Activated naive CD4-positive, alpha-beta T cell (primary cell): ENCODE data around the gene VWCE.

ENCODE experiments used
- DNase-seq, 4 experiments: peaks; one replicate each; lab custom pipeline; 2025; lab: John Stamatoyannopoulos, UW

The VWCE gene, protein sequence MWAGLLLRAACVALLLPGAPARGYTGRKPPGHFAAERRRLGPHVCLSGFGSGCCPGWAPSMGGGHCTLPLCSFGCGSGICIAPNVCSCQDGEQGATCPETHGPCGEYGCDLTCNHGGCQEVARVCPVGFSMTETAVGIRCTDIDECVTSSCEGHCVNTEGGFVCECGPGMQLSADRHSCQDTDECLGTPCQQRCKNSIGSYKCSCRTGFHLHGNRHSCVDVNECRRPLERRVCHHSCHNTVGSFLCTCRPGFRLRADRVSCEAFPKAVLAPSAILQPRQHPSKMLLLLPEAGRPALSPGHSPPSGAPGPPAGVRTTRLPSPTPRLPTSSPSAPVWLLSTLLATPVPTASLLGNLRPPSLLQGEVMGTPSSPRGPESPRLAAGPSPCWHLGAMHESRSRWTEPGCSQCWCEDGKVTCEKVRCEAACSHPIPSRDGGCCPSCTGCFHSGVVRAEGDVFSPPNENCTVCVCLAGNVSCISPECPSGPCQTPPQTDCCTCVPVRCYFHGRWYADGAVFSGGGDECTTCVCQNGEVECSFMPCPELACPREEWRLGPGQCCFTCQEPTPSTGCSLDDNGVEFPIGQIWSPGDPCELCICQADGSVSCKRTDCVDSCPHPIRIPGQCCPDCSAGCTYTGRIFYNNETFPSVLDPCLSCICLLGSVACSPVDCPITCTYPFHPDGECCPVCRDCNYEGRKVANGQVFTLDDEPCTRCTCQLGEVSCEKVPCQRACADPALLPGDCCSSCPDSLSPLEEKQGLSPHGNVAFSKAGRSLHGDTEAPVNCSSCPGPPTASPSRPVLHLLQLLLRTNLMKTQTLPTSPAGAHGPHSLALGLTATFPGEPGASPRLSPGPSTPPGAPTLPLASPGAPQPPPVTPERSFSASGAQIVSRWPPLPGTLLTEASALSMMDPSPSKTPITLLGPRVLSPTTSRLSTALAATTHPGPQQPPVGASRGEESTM

DNA sequence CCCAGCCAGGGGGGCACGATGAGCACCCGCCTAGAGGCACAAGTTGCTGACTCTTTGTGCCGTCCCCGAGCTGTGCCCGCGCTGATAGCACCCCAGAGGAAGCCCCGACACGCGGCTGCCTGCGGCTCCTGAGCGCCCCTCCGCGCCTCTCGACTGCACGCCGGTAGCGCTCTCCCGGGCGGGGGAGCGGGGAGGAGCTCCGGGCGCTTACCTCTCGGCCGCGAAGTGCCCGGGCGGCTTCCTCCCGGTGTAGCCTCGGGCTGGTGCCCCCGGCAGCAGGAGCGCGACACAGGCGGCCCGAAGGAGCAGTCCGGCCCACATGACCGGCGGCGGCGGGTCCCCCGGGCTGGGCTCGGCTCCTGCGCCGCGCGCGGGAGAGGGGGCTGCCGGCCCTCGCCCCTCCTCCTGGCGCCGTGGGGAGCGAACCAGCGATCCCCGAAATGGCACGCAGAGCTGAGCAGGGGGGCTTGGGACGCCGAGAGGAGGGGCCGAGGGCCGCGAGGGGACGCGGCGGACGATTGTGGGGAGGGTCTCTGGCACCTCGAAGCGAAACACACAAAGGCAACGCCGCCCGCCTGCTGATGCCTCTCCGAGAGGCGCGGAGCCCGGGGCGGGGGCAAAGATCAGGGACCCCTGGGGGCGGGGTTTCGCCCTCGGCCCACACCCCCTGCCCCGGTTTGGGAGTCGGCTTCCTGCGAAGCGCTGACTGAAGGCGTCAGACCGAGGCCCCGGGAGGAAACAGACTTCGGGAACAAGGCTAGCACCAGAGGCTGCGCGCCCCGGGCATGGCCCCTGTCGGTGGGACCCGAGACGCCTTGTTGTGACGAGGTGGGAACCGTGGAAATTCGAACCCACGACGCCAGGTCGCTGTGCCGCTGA, at the start of gene VWCE:
TSS of gene VWCE (minus strand) at position 600 of the 879 bp plus-strand sequence. CDS start at position 321, 279 bp downstream.
- DNase-seq = peak; percentile 34 to 64 (median 40)

DNA sequence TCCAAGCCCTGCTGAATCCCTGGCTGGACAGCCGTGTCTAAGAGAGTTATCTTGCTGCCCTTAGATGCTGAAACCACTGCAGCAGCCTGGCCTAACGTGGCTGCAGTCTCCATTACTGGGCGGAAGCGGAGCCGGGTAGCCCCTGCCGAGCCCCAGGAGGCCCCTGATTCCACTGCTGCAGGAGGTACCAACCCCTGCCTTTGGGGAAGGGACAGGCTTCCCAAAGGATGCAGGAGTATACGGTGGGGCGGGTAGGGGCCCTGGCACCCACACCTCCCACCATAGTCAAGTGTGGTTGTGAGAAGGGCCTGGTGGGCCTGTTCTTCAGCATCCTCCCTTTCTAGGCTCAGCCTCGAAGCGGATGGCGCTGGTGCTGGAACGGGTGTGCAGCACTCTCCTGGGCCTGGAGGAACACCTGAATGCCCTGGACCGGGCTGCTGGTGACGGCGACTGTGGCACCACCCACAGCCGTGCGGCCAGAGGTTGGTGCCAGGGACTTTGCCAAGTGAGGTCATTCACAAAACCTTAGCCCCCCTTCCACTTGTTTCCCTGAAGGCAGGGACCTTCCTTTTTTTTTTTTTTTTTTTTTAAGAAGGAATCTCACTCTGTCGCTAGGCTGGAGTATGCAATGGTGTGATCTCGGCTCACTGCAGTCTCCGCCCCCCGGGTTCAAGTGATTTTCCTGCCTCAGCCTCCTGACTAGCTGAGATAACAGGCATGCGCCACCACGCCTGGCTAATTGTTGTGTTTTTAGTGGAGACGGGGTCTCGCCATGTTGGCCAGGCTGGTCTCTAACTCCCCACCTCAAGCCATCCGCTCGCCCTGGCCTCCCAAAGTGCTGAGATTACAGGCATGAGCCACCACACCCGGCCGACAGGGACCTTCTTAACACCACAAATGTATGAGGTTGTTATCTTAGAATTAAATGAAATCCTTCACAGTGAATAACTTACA, 49.0 kb upstream of the VWCE start:
- DNase-seq = no peak

DNA sequence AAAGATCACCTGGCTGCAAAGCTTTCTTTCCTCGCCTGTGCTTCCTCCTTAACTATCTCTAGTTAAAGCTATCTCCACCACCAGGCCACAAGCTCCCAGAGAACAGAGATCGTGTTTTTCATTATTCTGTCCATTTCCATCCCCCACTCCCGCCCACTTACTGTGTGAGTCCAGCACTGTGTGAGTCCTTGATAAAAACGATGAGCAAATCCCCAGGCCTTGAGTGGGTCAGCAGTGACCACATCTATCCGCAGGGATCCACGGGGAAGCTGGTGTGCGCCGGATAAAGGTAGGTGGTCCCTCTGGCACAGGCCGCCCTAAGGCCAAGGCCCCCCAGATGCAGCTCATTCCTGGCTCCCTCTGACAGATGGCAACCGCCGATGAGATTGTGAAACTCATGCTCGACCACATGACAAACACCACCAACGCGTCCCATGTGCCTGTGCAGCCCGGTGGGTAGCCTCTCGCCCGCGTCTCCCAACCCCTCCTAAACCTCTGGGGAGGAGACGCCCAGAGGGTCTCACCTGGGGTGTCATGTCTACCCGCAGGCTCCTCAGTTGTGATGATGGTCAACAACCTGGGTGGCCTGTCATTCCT, 47.2 kb upstream of the VWCE start:
- no peak for DNase-seq

DNA sequence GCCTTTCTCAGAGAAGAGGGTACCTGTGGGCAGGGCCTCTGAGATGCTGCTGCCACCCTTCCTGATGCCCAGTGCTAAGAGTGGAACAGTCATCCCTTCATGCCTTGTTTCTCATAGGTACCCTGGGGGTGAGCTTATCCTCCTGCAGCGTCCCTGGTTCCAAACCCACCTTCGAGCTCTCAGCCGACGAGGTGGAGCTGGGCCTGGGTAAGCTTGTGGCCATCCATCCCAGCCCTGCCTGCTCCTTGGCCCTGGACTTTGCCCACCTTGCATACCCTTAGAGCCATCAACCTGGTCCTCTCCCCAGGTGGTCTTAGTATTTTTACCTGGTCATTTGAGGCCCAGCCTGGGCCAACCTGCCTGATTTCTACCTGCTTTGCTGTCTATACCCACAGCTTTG, 46.6 kb upstream of the VWCE start:
- DNase-seq = no peak

DNA sequence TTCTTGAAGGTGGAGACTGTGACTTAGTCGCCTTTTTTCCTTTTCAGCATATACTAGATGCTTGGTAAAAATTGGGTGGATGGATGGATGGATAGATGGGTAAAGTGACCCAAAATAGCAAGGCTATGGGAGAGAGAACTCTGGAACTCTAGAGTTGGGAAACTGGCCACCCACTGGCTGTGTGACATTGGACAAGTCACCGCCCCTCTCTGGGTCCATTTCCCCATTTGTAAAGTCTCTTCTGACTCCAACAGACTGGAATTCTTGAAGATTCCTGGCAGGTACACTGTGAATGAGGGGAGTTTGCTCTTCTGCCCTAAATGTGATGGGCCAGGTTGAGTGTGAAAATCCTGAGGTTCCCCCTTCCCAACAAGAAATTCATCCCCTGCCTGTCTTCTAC, 45.9 kb upstream of the VWCE start:
- DNase-seq = no peak

DNA sequence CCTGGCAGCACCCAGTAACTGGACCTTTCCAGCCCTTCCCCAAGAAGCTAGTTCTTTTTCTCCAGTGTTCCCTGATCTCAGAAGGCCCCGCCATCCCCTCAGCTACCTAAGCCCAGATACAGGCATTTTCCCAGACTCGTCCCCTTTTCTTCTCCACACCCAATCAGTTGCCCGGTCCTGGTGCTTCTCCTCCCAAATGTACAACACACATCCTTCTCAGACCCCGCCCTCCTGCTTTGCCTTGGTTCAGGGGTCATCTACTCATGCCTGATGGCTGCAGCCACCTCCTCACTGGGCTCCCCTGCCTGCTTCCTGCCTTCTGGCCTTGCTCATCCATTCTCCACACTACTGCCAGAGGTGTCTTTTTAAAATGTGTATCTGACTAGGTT, 44.4 kb upstream of the VWCE start:
- DNase-seq = no peak

DNA sequence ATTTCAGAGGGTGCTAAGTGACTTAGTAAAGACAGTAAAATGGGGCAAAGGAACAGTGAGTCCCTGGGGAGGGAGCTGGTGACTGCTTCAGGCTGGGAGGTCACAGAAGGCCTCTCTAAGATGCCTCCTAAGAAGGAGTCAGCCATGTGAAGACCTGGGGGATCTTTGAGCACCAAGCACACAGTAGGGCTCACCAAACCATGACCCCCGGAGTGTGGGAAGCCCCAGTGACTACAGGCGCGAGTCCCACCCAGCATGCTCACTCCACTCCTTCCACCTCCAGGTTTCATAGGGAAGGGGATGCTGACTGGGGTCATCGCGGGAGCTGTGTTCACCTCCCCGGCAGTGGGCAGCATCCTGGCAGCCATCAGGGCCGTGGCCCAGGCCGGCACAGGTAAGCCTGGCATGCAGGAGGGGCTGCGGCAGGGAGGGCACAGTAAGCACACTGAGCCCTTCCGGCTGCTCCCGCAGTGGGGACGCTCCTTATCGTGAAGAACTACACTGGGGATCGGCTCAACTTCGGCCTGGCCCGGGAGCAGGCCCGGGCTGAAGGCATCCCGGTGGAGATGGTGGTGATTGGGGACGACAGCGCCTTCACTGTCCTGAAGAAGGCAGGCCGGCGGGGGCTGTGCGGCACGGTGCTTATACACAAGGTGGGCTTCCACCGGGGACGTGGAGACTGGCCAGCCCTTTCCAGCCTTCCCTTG, 43.8 kb upstream of the VWCE start:
- no peak for DNase-seq

DNA sequence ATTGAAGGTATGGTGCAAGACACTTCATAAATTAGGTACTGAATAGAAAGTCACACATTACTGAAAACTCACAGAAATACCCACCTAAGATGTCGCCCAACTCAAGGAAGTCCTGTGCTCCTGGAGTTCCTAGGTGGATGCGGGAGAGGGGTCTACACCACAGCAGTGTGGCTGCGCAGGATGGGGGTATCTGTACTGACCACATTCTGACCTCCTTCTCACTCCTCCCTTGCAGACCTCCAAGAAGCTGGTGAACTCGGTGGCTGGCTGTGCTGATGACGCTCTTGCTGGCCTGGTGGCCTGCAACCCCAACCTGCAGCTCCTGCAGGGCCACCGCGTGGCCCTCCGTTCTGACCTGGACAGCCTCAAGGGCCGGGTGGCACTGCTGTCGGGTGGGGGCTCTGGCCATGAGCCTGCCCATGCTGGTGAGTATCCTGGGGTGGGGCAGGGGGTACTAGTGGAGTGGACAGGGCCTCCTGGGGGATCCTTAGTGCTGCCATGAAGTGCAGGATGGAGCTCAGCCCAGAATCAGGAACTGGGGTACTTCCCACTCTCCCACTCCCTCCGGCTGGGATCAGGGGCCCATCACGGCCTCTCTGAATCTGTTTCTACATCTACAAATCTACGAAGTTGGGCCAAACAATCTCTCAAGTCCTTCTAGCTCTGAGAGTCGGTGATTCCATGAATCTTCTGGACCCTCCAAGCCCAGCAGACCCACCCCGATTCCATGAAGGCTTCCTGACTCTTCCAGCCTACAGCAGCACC, 42.8 kb upstream of the VWCE start:
- no peak for DNase-seq

DNA sequence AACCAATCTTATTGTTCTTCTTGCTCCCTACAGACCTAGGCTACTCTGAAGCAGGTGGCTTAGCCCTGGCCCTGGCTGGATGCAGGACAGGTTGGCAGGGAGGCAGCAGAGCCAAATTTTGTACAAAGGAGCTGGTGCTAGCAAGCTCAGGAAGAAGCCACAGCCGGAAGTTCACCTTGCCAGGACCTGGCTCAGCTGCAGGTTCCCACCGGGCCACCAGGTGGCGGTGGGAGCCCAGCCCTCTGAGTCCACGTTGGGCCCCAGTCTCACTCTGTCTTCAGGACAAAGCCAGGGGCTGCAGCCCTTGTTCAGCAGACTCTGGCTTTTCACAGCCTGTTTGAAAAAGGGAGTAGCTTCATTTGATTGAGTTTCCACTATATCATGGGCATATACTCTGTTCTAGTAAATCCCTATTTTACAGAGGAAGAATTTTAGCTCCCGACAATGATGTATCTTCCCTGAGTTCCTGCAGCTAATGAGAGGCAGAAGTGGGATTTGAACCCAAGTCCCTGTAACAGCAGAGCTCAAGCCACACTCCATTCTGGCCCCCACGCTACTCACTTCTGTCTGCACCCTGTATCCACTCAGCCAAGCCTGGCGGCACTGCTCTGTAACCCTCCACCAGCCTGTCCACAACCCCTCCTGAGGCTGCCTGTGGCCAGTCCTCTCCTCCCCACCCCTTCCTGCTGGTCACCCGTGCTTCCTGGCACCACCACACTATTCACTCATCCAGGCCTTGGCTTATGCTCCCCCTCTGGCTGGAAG, 41.2 kb upstream of the VWCE start:
- peak; percentile 47 to 76 (median 58) for DNase-seq

DNA sequence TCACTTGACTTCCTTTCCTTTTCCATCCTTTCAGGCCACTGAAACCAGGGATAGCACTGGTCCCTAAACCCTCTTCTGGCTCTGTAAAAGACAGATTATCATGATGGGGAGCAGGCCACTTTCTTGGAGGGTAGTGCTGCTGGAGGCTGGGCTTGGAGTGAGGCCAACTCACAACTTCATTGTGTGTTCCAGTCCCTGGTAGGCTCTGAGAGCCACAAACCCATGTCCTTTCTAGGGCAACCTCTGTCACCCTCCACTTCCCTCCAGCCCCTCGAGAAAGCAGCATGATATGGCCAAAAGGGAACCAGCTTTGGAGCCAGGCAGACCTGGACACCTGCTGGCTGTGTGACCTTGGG, 40.2 kb upstream of the VWCE start:
- DNase-seq = no peak

DNA sequence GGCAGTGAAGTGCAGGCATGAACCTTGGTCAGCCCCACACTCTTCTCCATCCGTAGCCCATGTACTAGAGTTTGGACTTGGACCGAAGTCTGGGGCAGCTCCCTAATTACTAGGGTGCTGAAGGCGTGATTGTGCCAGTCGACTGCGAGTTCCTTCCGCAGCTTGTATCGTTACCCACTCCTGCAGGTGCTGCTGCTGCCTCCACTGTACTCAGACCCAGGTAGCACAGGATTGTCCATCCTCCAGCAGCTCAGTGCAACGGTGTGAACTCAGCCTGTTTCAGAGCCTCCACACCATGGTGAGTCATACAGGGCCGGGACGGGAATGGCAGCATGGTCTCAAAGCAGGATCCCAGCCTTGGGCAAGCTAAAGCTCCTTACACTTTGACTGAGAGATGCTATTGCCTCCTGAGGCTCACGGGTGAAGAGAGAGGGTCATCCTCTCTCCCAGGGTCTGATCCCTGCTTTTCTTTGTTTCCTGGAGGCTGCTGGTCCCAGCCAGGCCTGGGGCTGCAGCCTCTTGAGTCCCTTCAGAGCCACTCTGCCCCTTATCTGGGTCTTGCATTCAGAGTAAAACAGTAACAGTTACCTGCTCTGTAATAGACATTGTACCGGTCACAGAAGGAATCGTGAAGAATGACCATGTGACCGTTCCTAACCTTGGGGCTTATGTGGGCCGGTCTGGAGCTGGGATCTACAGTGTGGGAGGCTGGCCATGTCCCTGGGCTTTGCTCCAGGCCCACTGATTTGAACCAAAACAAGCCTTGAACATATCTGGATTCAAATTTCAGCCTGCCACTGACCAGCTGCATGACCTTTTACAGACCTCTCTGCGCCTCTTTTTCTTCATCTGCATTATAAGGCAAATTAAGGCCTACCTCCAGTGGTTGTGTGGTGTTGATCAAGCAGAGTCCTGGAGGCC, 39.6 kb upstream of the VWCE start:
- no peak for DNase-seq

DNA sequence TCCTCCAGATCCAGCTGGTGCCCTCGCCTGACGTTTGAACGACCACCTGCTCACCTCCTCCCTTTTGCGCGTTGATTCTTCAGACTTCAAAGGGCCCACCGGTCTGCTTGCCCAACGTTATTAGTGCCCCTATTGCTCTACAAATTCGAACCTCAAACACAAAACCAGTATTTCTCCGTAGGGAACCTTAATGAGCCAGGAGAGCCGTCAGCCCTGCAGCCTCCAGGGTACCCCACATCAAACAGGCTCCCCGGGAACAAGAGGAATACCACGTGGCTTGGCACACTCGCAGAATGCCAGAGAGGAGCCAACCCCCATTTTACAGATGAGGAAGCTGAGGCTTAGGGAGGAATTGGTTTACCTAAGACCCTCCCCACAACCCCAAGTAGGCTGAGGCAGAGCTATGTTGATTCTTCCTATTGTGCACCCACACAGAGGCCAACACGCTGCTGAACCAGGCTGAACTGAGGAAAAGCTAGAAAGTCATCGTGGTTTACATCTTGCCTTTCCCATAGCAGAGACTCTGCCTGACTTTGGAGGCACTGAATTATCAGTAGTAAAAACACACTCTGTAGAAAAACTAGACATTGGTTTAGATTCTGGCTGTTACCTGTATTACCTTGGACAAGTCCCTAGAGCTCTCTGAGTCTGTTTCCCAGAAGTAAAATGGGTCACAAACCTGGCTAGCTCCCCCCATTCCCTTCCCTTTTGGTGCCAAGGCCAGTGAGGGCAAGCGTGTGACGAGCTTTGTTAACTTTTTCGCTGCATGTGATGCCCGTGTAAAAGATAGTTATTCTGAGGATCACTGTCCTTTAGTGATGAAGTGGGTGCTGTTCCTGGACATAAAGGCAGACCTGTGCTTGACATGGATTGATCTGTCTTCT, 38.7 kb upstream of the VWCE start:
- no peak for DNase-seq

DNA sequence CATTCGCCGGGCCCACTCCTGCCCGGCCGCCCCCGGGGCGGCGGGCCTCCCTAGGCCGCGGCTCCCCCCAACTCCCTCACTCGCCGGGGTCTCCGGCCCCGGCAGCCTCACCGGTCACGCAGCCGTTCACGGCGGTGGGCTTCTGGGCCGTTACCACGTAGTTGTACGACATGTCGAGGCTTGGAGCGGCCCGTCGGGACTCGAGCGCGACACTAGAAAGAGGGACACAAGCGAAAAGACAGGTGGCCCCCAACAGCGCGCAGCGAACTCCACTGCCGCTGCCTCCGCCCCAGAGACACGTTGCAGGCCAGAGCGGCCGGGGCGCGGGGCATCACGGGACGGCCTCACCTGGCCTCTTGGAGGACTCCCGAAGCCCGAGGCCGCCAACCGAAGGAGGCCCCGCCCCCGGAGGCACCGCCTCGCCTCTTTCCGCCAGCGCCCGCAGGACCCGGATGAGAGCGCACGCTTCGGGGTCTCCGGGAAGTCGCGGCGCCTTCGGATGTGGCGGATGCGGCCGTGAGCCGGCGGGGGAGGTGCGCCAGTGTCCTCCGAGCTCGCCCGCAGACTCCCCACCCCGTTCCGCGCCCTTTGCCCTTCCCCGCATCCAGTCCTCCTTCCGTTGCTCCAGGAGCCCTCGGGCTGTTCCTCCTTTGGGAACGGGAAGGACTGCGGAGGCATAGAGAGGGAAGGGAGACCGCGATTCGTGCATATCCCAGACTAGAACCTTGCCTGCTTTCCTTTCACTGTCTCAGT, 37.9 kb upstream of the VWCE start, which contains the start of the genes DDB1 and TKFC:
TSS of gene DDB1 (minus strand) at position 309 of the 753 bp plus-strand sequence. CDS start at position 172, 137 bp downstream.
TSS of gene TKFC (plus strand) at position 432 of the 753 bp plus-strand sequence. CDS start 1,501 bp downstream, outside the sequence.
- peak; percentile 83 to 96 (median 90) for DNase-seq

DNA sequence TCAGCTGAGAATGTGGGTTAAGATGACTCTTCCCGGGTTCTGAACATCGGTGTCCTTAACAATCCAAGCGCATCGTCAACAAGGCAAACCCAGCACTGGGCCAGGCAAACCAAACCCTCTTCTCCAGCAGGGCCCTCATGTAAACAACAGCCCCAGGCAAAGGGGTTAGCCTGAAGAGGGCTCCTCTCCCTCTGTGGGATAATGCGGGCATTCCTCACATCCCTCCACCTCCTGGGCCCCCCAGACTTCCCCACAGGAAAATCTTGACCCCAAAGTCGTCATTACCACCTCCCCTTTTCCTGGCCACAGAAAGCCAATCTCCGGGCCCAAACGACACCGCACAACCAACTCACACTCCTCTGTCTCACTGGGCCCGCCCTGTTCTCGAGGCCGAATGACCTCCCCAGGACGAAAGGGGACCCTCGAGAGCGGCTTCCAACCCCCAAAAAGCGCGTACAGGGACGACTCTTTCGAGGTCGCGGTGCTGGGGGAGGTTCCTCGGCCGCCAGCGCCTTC, 37.2 kb upstream of the VWCE start:
- no peak for DNase-seq

DNA sequence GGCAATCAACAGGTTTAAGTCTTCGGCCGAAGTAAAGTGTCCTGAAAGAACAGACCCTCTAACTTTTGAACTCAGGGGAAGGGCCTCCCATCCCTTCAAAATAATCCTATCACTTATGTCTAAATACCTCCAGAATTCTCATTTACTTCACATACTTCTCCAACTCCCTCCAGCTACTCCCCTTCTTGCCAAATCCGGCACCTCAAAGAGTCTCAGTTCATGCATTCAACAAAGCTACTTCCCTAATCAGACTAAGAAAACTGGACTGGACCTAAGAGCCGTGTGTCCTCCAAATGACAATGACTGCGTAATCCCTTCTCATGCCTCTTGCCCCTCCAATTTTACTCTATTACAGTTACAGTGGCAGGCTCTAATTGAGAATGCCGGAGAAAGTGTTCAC, 36.5 kb upstream of the VWCE start:
- no peak for DNase-seq
